ENCODE data around the gene KCNQ1OT1. TPM values are rescaled to one million over a fixed set of nuclear protein-coding genes. Genes with fewer than 3 reads are reported as not detected.

KCNQ1OT1 gene
- total RNA-seq, 2 experiments from 2014 or later = 0.33 to 0.44 TPM

GRCh38 chr11:2582946-2583604, 116.7 kb downstream of the KCNQ1OT1 start:
- CTCF ChIA-PET = no interaction called here
- Mint-ChIP-seq H3K27me3 (no peaks in the 10 kb centered on the region), H3K36me3 (no peaks in the 10 kb centered on the region), H3K9me3 (ENCODE audit: low read depth) (no peaks in the 10 kb centered on the region), H3K4me1 (no peaks in the 10 kb centered on the region), H3K27ac (no peak overlapping the region), H3K4me3 (no peak overlapping the region)
- ATAC-seq = no peak
- peak; percentile 38 for DNase-seq

GRCh38 chr11:2582351-2582945, 117.3 kb downstream of the KCNQ1OT1 start:
- DNase-seq = peak; percentile 33
- Mint-ChIP-seq H3K36me3 (no peaks in the 10 kb centered on the region), H3K4me1 (no peaks in the 10 kb centered on the region), H3K9me3 (ENCODE audit: low read depth) (no peaks in the 10 kb centered on the region), H3K27ac (no peak overlapping the region), H3K4me3 (no peak overlapping the region), H3K27me3 (no peaks in the 10 kb centered on the region)
- CTCF ChIA-PET = no interaction called here
- no peak for ATAC-seq

- no peak for DNase-seq
- no peak for ATAC-seq
These were observed 117.9 kb downstream of the KCNQ1OT1 start for GRCh38 chr11:2581931-2582350.

GRCh38 chr11:2581151-2581930, 118.5 kb downstream of the KCNQ1OT1 start:
- Mint-ChIP-seq H3K27ac (no peak overlapping the region), H3K27me3 (no peaks in the 10 kb centered on the region), H3K4me3 (no peak overlapping the region), H3K4me1 (no peaks in the 10 kb centered on the region), H3K9me3 (ENCODE audit: low read depth) (no peaks in the 10 kb centered on the region), H3K36me3 (no peaks in the 10 kb centered on the region)
- no peak for ATAC-seq
- CTCF ChIA-PET = no interaction called here
- peak; percentile 39 for DNase-seq

More at GRCh38 chr11:2581931-2582350, 117.9 kb downstream of the KCNQ1OT1 start:
- no peak overlapping the region for H3K27ac Mint-ChIP-seq
- no peaks in the 10 kb centered on the region for H3K27me3 Mint-ChIP-seq
- H3K4me3 Mint-ChIP-seq = no peak overlapping the region
- H3K36me3 Mint-ChIP-seq = no peaks in the 10 kb centered on the region
- no peaks in the 10 kb centered on the region for H3K4me1 Mint-ChIP-seq
- H3K9me3 Mint-ChIP-seq (ENCODE audit: low read depth) = no peaks in the 10 kb centered on the region
- CTCF ChIA-PET = no interaction called here

- CTCF ChIA-PET = no interaction called here
- Mint-ChIP-seq H3K27me3 (no peaks in the 10 kb centered on the region), H3K36me3 (no peaks in the 10 kb centered on the region), H3K4me3 (no peak overlapping the region), H3K27ac (no peak overlapping the region), H3K9me3 (ENCODE audit: low read depth) (no peaks in the 10 kb centered on the region), H3K4me1 (no peaks in the 10 kb centered on the region)
- no peak for ATAC-seq
- peak; percentile 30 for DNase-seq
These were observed 119.2 kb downstream of the KCNQ1OT1 start for GRCh38 chr11:2580571-2581001.

GRCh38 chr11:2580061-2580421, 119.8 kb downstream of the KCNQ1OT1 start:
- no peak for DNase-seq
- ATAC-seq = no peak
- Mint-ChIP-seq H3K27me3 (no peaks in the 10 kb centered on the region), H3K4me1 (no peaks in the 10 kb centered on the region), H3K9me3 (ENCODE audit: low read depth) (no peaks in the 10 kb centered on the region), H3K36me3 (no peaks in the 10 kb centered on the region), H3K4me3 (no peak overlapping the region), H3K27ac (no peak overlapping the region)
- CTCF ChIA-PET = no interaction called here

GRCh38 chr11:2579315-2580060, 120.3 kb downstream of the KCNQ1OT1 start:
- H3K27ac Mint-ChIP-seq = no peak overlapping the region
- no peaks in the 10 kb centered on the region for H3K27me3 Mint-ChIP-seq
- no peaks in the 10 kb centered on the region for H3K9me3 Mint-ChIP-seq (ENCODE audit: low read depth)
- H3K4me3 Mint-ChIP-seq = no peak overlapping the region
- CTCF ChIA-PET = no interaction called here
- no peaks in the 10 kb centered on the region for H3K36me3 Mint-ChIP-seq
- ATAC-seq (no peak), DNase-seq (no peak)
- no peaks in the 10 kb centered on the region for H3K4me1 Mint-ChIP-seq

GRCh38 chr11:2578929-2579270, 120.9 kb downstream of the KCNQ1OT1 start:
- H3K27me3 Mint-ChIP-seq = no peaks in the 10 kb centered on the region
- no peak overlapping the region for H3K4me3 Mint-ChIP-seq
- H3K9me3 Mint-ChIP-seq (ENCODE audit: low read depth) = no peaks in the 10 kb centered on the region
- no peaks in the 10 kb centered on the region for H3K36me3 Mint-ChIP-seq
- H3K4me1 Mint-ChIP-seq = no peaks in the 10 kb centered on the region
- CTCF ChIA-PET = no interaction called here
- H3K27ac Mint-ChIP-seq = no peak overlapping the region
- DNase-seq = no peak
- no peak for ATAC-seq

- no peak for ATAC-seq
- Mint-ChIP-seq H3K4me3 (no peak overlapping the region), H3K4me1 (no peaks in the 10 kb centered on the region), H3K27me3 (no peaks in the 10 kb centered on the region), H3K9me3 (ENCODE audit: low read depth) (no peaks in the 10 kb centered on the region), H3K27ac (no peak overlapping the region), H3K36me3 (no peaks in the 10 kb centered on the region)
- CTCF ChIA-PET = no interaction called here
- no peak for DNase-seq
These were observed 121.5 kb downstream of the KCNQ1OT1 start for GRCh38 chr11:2577991-2578928.

GRCh38 chr11:2577031-2577990, 122.5 kb downstream of the KCNQ1OT1 start:
- CTCF ChIA-PET = no interaction called here
- no peak overlapping the region for H3K4me3 Mint-ChIP-seq
- no peak for ATAC-seq
- H3K27ac Mint-ChIP-seq = no peak overlapping the region
- H3K4me1 Mint-ChIP-seq = no peaks in the 10 kb centered on the region
- H3K27me3 Mint-ChIP-seq = no peaks in the 10 kb centered on the region
- no peaks in the 10 kb centered on the region for H3K36me3 Mint-ChIP-seq
- DNase-seq = no peak
- no peaks in the 10 kb centered on the region for H3K9me3 Mint-ChIP-seq (ENCODE audit: low read depth)

- Mint-ChIP-seq H3K36me3 (no peaks in the 10 kb centered on the region), H3K9me3 (ENCODE audit: low read depth) (no peaks in the 10 kb centered on the region), H3K27ac (no peak overlapping the region), H3K4me3 (no peak overlapping the region), H3K27me3 (no peaks in the 10 kb centered on the region), H3K4me1 (no peaks in the 10 kb centered on the region)
- ATAC-seq (no peak), DNase-seq (no peak)
- CTCF ChIA-PET = no interaction called here
These were observed 123.2 kb downstream of the KCNQ1OT1 start for GRCh38 chr11:2576549-2576948.

GRCh38 chr11:2576111-2576510, 123.7 kb downstream of the KCNQ1OT1 start:
- Mint-ChIP-seq H3K36me3 (no peaks in the 10 kb centered on the region), H3K27ac (no peak overlapping the region), H3K4me3 (no peak overlapping the region), H3K4me1 (no peaks in the 10 kb centered on the region), H3K27me3 (no peaks in the 10 kb centered on the region), H3K9me3 (ENCODE audit: low read depth) (no peaks in the 10 kb centered on the region)
- CTCF ChIA-PET = no interaction called here
- ATAC-seq (no peak), DNase-seq (no peak)
